ENCODE data around the gene TEX51. TPM values are rescaled to one million over a fixed set of nuclear protein-coding genes. Genes with fewer than 3 reads are reported as not detected.

Gene TEX51
- total RNA-seq, 1 donor from 2014 or later, result not detected

DNA sequence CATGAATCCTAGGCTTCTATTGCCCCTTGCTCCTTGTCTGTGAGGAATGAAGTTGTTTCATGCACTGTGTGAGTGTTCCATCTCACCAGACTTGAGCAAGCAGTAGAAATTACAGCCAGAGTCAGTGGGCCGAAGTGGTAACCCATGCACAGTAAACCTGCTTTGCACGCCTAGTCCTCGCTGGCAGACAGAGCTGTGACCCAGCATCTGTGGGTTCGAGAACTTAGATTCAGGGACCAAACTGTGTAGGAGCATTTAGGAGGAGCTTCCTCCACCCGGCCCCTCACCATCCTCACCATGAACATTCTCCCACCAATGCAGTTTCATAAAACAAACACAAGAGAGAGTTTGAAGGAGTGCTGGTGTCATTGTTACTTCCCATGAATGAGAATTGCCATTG is 21.6 kb upstream of the TEX51 start:
- Mint-ChIP-seq H3K4me3 (no peak overlapping the region), H3K27me3 (ENCODE audit: low read depth) (no peaks in the 10 kb centered on the region), H3K9me3 (peaks cover 6% of the 10 kb centered on the region), H3K27ac (ENCODE audit: unreplicated experiment) (no peak overlapping the region), H3K4me1 (no peaks in the 10 kb centered on the region), H3K36me3 (ENCODE audit: low read depth) (peaks cover 3% of the 10 kb centered on the region)
- DNase-seq (ENCODE audit: low read depth, low spot score), result no peak
- TF ChIP-seq, protein P1, sequence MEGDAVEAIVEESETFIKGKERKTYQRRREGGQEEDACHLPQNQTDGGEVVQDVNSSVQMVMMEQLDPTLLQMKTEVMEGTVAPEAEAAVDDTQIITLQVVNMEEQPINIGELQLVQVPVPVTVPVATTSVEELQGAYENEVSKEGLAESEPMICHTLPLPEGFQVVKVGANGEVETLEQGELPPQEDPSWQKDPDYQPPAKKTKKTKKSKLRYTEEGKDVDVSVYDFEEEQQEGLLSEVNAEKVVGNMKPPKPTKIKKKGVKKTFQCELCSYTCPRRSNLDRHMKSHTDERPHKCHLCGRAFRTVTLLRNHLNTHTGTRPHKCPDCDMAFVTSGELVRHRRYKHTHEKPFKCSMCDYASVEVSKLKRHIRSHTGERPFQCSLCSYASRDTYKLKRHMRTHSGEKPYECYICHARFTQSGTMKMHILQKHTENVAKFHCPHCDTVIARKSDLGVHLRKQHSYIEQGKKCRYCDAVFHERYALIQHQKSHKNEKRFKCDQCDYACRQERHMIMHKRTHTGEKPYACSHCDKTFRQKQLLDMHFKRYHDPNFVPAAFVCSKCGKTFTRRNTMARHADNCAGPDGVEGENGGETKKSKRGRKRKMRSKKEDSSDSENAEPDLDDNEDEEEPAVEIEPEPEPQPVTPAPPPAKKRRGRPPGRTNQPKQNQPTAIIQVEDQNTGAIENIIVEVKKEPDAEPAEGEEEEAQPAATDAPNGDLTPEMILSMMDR (conservative IDR thresholded peaks at IDR 0.05), result no peak

GRCh38 chr2:126877861-126878565 is 20.7 kb upstream of the TEX51 start:
- TF ChIP-seq, protein P1 (conservative IDR thresholded peaks at IDR 0.05), result no peak
- Mint-ChIP-seq H3K36me3 (ENCODE audit: low read depth) (peaks cover 3% of the 10 kb centered on the region), H3K4me3 (no peak overlapping the region), H3K27me3 (ENCODE audit: low read depth) (no peaks in the 10 kb centered on the region), H3K9me3 (peaks cover 6% of the 10 kb centered on the region), H3K4me1 (no peaks in the 10 kb centered on the region), H3K27ac (ENCODE audit: unreplicated experiment) (no peak overlapping the region)
- DNase-seq (ENCODE audit: low read depth, low spot score), result no peak

DNA sequence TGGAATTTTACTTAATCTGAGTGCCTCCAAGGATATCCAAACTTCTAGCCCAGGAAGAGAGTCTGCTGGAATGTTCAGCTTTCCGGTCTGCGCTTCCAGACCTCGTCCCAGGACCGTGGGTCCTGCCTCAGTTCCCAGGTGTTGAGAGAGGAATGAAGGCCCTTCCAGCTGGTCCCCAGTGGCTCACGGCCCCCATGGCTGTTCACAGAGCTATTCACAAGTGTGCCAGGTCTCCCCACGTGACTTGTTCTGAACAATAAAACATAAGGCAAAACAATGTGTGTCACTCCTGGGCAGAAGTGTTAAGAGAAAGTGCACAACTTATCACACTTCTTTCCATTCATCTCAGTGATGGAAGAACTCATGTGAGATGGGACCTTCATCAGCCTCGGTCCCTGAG is 20.1 kb upstream of the TEX51 start:
- DNase-seq (ENCODE audit: low read depth, low spot score), result no peak
- Mint-ChIP-seq H3K36me3 (ENCODE audit: low read depth) (peaks cover 3% of the 10 kb centered on the region), H3K9me3 (peaks cover 6% of the 10 kb centered on the region), H3K4me3 (no peak overlapping the region), H3K4me1 (no peaks in the 10 kb centered on the region), H3K27ac (ENCODE audit: unreplicated experiment) (no peak overlapping the region), H3K27me3 (ENCODE audit: low read depth) (no peaks in the 10 kb centered on the region)
- TF ChIP-seq, protein P1 (conservative IDR thresholded peaks at IDR 0.05), result no peak

DNA sequence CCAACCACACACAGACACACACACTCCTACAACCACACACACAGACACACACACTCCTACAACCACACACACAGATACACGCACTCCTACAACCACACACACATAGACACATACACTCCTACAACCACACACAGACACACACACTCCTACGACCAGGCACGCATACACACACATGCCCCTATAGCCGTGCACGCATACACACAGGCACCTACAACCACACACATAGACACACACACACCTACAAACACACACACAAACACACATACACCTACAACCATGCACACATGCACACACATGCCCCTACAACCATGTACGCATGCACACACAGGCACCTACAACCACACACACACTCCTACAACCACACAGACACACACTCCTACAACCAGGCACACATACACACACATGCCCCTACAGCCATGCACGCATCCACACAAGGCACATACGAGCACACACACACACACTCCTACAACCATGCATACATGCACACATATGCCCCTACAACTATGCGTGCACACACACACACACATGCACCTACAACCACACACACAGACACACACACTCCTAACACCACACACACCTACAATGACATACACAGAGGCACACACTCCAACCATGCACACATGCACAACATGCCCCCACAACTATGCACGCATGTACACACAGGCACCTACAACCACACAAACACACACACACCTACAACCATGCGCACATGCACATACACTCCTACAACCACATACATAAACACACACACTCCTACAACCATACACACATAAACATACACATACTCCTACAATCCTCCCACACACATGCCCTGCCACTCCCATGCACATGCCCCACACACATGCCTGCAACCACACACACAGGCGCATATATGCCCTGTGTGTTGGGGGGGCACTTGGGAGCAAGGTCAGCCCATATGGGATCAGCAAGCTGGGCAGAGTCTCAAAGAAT is 19.1 kb upstream of the TEX51 start:
- Mint-ChIP-seq H3K27me3 (ENCODE audit: low read depth) (no peaks in the 10 kb centered on the region), H3K36me3 (ENCODE audit: low read depth) (peaks cover 3% of the 10 kb centered on the region), H3K27ac (ENCODE audit: unreplicated experiment) (no peak overlapping the region), H3K4me1 (no peaks in the 10 kb centered on the region), H3K9me3 (peaks cover 6% of the 10 kb centered on the region), H3K4me3 (no peak overlapping the region)
- no peak for DNase-seq (ENCODE audit: low read depth, low spot score)
- TF ChIP-seq, protein P1 (conservative IDR thresholded peaks at IDR 0.05), result no peak

GRCh38 chr2:126880324-126880723 is 18.4 kb upstream of the TEX51 start:
- DNase-seq (ENCODE audit: low read depth, low spot score), result no peak
- Mint-ChIP-seq H3K4me1 (no peaks in the 10 kb centered on the region), H3K27ac (ENCODE audit: unreplicated experiment) (no peak overlapping the region), H3K36me3 (ENCODE audit: low read depth) (peaks cover 3% of the 10 kb centered on the region), H3K4me3 (no peak overlapping the region), H3K9me3 (peaks cover 5% of the 10 kb centered on the region), H3K27me3 (ENCODE audit: low read depth) (no peaks in the 10 kb centered on the region)
- TF ChIP-seq, protein P1 (conservative IDR thresholded peaks at IDR 0.05), result no peak

Measured in neural crest cell (in vitro differentiated cells).